GM04504 (cell line): Measurements from ENCODE around the gene HSPB8.
"Not testable (repeated sequence)": the region's sequence is repeated elsewhere in the genome, so short reads cannot be mapped to it uniquely, and the experiment has no call there.

Source experiments
- DNase-seq: peaks from one replicate; pipeline ENCODE4 v3.0.0-alpha.2; 2012; ENCODE audit warnings: low read depth

HSPB8 gene

DNA sequence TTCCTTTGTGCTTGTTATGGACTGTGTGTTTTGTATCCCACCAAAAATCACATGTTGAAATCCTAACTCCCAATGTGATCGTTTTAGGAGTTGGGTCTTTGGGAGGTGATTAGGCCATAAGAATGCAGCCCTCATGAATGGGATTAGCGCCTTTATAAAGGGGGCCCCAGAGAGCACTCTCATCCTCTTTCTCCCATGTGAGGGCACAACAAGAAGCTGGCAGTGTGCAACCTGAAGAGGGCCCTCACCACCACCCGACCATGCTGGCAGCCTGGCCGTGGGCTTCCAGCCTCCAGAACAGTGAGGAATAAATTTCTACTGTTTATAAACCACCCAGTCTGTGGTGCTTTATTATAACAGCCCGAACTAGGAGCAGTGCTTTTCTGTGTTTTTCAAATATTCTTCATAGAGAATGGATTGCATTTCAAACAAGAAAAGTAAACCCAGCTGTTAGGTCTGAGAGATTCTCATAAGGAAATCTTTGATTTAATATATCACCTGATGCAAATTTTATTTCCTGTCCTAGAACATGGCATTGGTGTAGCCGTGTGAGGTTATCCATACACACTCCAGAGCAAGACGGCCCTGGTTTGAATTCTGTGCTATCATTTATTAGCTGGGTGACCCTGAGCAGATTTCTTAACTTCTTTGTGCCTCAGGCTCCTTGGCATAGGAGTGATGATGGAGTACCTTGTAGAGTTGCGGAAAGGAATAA is 27.8 kb downstream of the HSPB8 start:
- no peak for DNase-seq

DNA sequence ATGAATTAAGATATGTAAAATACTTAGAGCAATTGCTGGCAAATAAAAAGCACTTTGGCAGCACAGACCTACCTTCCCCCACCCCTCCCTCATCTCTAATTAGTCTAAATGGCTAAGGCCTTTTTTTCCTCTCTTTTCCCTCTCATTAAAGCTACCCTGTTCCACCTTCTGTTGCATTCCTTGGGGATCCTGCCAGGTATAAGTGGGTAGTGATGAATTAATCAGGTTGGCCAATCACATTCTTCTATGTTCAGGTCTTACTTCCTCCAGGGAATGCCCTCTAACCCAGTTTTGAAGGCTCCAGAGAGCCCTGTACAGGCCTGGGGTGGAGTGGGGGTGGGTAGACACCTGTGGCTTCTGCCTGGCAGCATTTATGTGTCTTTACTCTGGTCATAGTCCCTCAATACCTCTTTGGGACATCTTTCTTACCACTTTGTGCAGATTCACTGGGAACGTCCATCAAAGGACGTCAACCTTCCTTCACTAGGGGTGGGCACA is 28.4 kb downstream of the HSPB8 start:
- no peak for DNase-seq

DNA sequence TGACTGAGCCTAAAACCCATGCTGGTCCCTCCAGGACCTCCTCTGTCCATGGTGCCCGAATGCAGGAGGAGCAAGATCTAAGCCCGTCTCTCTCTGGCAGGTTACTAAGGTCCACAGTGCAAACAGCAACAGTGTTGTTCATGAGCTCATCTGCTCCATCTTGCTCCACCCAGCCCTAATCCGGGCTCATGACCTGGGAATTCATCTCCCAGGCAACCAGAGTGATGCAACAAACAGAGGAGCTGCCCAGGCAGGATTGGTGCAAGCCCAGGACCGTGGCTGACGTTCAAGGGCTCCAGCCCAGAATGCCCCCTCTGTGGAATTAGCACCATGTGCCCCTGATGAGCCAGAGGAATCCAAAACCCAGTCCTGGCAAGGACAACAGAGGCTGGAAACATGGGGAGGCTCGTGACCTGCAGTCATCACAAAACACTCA is 29.9 kb downstream of the HSPB8 start:
- DNase-seq: peak; percentile 59

DNA sequence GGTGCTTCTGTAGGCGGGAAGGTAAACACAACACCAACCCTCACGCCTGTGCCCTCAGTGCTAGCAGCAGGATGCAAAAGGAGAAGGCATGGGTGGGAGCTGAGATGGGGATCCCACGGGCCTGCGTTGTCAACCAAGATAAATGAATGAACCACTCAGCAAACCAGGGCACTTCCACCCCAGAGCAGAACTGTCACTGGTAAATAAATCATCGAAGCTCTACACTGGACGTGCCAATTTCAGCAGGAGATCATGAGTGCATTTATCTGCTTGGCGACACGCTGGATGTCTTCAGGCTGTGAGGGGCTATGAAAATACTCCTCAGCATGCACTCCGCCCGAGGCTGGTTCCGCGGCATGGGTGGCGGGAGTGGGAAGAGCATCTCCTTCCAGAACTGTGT is 33.2 kb downstream of the HSPB8 start:
- no peak for DNase-seq

DNA sequence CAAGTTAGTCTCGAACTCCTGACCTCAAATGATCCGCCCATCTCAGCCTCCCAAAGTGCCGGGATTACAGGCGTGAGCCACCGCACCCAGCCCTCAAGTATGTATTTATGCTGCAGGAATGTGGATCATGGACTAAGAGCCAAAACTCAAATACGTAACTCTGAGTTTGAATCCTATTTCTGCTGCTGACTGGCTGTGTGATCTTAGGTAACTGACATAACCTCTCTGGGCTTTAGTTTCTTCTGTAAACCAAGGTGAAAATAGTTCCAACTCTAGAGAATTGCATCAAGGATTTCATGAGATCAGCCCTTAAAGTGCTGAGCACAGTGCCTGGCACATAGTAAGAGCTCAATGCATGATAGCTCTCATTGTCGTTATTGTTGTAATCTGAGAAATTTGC is 37.4 kb downstream of the HSPB8 start:
- DNase-seq: no peak

DNA sequence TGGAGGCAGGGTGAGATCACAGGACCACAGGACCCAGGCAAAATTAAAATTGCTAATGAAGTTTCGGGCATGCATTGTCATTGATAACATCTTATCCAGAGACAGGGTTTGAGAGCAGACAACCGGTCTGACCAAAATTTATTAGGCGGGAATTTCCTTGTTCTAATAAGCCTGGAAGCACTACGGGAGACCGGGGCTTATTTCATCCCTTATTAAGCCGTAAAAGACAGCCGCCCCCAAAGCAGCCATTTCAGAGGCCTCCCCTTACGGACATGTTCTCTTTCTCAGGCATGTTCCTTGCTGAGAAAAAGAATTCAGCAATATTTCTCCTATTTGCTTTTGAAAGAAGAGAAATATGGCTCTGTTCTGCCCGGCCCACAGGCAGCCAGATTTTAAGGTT is 40.1 kb downstream of the HSPB8 start:
- not testable (repeated sequence) for DNase-seq

DNA sequence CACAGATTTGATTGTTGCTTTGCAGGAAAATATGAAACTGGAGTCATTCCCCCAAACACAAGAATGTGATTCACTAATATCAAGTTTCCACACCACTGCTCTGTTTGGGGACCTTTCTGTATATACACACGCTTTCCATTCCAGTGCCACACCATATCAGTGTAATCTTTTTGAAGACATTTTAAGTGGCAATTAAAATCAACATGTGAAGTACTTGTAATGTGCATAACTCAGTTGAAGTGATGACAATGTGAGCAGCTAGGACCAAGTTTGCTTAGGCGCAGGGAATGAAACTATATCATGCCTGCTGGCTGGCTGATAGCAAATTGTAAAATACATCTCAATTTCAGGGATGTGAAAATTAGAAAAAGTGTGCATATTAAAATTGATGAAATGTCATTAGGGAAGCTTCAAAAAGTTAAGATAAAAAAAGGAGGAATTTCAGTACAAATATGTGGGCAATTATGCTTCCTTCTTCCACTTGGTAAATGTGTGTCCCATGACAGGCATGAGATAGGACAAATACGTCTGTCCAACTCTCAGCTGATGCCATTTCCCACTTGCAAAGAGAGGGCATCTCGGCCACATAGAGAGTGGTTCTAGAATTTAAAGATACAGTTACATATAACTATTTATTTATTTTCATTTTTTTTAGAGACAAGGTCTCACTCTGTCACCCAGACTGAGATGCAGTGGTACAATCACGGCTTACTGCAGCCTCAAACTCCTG is 43.7 kb downstream of the HSPB8 start:
- DNase-seq: no peak

DNA sequence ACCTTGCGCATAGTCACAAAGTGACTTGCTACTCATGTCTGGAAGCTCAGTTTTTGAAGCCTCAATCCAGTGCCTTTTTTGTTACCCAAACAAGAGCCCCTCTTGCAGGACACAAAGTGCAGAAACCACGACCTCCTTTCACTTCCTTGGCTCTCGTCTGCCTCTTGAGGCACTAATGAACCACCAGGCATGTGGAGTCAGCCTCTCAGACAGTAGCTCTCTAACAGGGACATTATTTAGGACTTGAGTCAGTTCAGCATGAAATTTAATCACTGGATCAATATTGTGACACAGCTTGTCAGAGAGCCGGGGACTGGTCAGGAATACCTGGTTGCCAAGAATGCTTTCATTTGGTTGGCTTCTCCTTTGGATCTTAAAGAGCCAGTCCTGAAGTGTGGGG is 46.7 kb downstream of the HSPB8 start:
- no peak for DNase-seq

DNA sequence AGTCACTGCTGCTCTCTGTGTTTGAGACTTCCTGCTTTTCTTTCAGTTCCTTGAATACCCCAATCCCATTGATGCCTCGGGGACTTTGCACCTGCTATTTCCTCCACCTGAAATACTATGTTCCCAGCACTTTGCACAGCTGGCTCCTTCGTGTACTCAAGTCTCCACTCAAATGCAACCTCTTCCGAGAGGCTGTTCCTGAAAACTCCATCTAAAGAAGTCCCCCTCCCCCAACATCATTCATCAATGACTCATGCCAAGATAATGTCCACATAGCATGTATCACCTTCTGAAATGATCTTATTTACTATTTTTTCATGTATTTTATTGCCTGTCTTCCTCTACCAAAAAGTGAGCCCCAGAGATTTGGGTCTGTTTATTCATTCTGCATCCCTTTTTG is 48.6 kb downstream of the HSPB8 start:
- no peak for DNase-seq

DNA sequence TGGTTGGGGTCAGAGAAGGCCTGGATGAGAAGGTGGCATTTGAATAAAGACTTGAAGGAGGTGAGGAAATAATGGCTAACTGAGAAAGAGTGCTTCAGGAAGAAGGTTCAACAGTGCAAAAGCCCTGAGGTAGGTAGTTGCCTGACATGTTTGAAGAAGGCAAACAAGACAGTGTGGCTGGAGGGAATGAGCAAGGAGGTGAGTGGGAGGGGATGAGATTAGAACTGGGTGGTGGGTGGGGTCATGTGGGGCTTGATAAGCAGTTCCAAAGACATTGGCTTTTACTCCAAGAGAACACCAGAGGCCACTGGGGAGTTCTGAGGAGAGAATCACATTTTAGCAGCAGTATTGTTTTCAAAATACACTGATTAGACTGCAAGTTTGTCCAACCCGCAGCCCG is 50.5 kb downstream of the HSPB8 start:
- DNase-seq: no peak

DNA sequence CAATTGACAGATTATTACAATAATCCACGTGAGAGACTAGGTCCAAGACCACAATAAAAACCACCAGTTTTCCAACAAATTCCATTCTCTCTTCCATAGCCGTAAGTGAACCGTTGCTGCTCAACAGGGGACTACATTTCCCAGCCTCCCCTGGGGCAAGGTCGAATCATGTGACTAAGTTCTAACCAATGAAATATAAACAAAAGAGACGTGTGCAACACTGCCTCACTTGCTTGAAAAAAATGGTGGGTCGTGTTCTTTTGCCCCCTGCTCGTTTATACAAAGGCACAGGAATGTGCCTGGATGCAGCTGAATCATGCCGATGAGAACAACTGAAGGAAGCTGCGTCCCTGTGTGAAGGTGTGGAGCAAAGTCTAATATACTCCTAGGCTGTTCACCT is 51.1 kb downstream of the HSPB8 start:
- no peak for DNase-seq

DNA sequence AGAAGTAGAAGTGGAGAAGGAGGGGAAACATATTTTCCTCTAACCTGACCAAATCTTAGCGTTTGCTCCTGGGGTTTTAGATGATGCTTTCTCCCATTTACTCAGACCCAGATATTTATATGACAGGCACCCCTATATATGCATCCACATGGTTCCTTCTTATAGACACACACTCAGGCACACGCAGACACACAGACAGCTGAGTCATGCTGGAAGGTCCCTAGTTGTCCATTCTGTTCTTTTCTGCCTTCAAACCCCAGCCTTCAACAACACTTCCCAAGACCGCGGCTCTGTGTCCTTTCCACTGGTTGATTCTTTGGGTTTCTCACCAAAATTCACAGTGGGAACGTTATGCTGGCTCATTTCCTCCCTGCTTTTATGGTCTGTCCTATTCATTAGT is 52.1 kb downstream of the HSPB8 start:
- DNase-seq: no peak

DNA sequence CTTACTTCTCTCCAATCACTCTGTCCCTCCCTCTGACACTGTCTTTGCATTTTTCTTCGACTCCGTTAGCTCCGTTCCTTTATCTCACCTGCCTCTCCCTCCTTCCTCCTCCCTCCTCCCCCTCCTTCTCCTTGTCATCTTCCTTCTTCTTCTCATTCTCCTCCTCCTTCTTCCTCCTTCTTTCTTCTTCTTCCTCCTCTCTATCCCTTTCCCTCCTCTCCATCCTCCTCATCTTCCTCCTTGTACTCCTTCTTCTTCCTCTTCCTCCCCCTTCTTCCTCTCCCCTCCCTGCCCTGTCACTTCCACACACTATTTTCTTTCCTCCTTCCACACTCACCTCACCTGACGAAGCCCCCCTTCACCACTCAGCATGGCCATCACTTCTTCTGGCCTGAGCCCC is 53.0 kb downstream of the HSPB8 start:
- DNase-seq: no peak

DNA sequence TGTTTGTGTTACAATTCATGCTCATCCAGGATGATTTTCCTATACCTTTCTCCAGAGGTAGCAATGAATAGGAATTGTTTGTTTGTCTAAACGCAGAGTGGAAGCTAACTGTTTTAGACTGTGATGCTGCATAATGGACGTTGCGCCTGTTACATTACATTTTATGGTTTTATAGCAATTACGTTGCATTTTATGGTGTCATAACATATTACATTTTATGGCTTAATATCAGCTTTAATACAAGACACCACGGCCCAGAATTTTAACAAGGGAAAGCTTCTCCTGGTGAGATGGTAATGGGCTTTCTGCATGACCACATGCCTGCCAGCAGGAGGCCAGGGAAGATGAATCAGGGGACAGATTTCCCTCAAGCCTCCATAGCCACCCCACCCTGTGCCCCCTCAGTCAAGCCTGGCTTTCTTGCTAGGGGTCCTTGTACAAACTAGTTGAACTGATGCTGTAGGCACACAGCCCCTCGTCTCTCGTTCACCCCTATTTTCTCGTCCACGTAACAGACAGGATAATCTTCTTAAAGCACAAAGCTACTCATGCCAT is 56.5 kb downstream of the HSPB8 start:
- no peak for DNase-seq

DNA sequence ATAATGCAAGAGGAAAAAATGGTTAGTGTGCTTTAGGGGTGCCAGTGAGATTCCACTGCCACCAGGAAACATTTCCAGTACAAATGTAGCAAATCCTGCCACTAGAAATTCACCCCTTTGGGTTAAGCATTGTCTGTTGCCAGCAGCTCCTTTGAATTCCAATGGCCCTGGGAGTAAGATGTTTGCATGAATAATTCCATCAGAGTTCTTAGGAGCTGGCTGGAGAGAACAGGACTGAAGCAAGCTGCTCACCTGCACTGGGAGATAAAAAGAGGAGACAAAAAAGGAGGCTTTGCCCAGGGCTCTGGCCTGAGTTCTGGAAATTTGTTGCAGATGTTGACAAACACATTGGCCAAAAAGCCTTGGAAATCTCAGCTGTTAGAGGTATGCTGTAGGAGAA is 57.6 kb downstream of the HSPB8 start:
- no peak for DNase-seq

DNA sequence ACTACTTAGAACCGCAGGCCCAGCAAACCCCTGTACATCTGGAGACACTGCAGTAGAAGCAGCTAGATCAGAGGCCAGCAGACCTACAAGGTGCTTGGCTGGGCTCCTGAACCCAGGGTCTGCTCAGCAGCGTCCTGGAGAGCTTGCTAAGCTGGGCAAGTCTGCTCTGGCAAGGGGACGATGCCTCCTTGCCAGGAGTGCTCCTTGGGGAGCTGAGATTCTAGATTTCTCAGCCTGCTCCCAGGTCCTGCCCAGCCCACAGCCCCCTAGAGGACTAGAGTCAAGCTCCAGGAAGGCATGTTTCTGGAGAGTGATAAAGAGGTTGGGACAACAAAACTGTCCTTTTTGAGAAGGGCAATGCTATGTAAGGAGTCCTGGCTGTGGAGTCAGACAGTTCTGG is 60.3 kb downstream of the HSPB8 start:
- DNase-seq: no peak

DNA sequence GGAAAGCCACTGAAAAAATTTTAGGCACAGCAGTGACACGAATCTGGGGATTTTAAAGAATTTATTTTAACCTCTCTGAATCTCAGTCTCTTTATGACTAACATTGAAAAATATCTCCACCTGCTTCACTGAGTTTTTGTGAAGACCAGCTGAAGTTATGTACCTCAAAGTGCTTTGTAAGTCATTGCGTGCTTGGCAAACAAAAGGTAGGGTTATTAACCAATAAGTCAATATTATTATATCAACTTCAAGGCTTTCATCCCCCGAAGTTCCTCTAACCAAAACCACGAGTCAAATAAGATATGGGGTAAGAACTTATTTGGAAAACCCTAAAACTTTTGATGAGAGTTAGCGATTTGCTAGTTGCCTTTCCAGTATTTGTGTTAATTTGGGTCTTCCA is 62.3 kb downstream of the HSPB8 start:
- no peak for DNase-seq

DNA sequence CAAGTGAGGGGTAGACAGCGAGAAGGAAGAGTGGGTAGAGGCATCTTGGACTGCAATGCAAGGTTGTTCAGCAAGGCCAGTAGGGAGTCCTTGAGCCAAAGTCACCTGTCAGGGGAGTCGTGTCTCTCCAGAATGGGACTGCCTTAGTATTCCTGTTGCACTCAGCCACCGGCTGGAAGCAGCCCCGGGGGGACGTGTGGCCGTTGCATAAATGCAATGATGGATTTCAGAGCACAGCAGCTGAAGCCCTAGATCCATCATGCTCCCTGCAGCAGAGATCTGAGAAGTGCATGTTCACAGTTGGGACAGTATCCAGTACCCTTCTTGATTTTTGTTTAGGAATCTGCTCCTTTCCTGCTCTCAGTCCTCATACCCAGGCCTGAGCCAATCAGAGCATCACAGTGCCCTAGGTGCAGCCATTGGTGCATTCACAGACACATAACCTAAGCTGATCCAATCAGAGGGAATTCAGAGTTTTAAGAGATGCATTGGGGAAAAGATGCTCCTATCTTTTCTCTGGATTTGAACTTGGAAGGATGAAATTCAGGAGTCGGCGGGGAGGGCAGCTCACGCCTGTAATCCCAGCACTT is 62.9 kb downstream of the HSPB8 start:
- no peak for DNase-seq
